Upper lobe of right lung (tissue), 1 donor: Measurements from ENCODE around the gene TIMM44. TPM values are rescaled to one million over a fixed set of nuclear protein-coding genes. Genes with fewer than 3 reads are reported as not detected.
A peak's percentile ranks its signal among the peaks of the same experiment; 100 is the strongest.
"Not testable (repeated sequence)": the region's sequence is repeated elsewhere in the genome, so short reads cannot be mapped to it uniquely, and the experiment has no call there.

Experiments
- ATAC-seq: fragments of 200-7000 bp; cut with Tn5 transposase; one replicate; pipeline ENCODE4 v1.9.1; 2020; ENCODE audit warnings: mild to moderate bottlenecking, moderate library complexity
- DNase-seq: peaks from one replicate; pipeline ENCODE4 v3.0.0-alpha.2; 2020
- H3K27ac ChIP-seq: fragments of 200-600 bp; one replicate; pipeline ENCODE4 v1.8.0; 2022
- H3K27me3 ChIP-seq: fragments of 200-600 bp; one replicate; pipeline ENCODE4 v1.8.0; 2022; ENCODE audit warnings: mild to moderate bottlenecking
- H3K36me3 ChIP-seq: fragments of 200-600 bp; one replicate; pipeline ENCODE4 v1.8.0; 2022
- H3K4me1 ChIP-seq: fragments of 200-600 bp; one replicate; pipeline ENCODE4 v1.8.0; 2022
- H3K4me3 ChIP-seq: fragments of 200-600 bp; one replicate; pipeline ENCODE4 v1.8.0; 2022; ENCODE audit warnings: mild to moderate bottlenecking
- H3K9me3 ChIP-seq: fragments of 200-600 bp; one replicate; pipeline ENCODE4 v1.8.0; 2022
- intact Hi-C: fragments of 100-400 bp; cut with DNase I; formaldehyde crosslinking; loops from one replicate; pipeline ENCODE4 v1.11.0; 2022
- total RNA-seq: library from RNA; stranded (reverse); fragmentation: NEBNext Ultra II Directional; extraction: Animal tissue kit (Norgen Biotek cat#: 25700); gene quantifications from one replicate; pipeline ENCODE4 v1.2.1, GENCODE V29; 2021
- TF ChIP-seq, protein P1 (sequence below): fragments of 200-600 bp; IDR thresholded peaks from one replicate; pipeline ENCODE4 v1.8.0; 2022; ENCODE audit warnings: antibody characterized with exemption
- donor health status: DM: no; HTN: yes; CAD: no; lungs with severe emphysema.

The TIMM44 gene
- total RNA-seq, 1 donor from 2014 or later = 49.8 TPM

- intact Hi-C loops = no loop called here
- no peak for ATAC-seq
- Histone ChIP-seq H3K4me3 (no peak overlapping the region), H3K36me3 (peaks cover 72% of the 10 kb centered on the region), H3K9me3 (no peaks in the 10 kb centered on the region), H3K4me1 (no peaks in the 10 kb centered on the region), H3K27ac (no peak overlapping the region), H3K27me3 (no peaks in the 10 kb centered on the region)
- DNase-seq = no peak
- TF ChIP-seq, protein P1, sequence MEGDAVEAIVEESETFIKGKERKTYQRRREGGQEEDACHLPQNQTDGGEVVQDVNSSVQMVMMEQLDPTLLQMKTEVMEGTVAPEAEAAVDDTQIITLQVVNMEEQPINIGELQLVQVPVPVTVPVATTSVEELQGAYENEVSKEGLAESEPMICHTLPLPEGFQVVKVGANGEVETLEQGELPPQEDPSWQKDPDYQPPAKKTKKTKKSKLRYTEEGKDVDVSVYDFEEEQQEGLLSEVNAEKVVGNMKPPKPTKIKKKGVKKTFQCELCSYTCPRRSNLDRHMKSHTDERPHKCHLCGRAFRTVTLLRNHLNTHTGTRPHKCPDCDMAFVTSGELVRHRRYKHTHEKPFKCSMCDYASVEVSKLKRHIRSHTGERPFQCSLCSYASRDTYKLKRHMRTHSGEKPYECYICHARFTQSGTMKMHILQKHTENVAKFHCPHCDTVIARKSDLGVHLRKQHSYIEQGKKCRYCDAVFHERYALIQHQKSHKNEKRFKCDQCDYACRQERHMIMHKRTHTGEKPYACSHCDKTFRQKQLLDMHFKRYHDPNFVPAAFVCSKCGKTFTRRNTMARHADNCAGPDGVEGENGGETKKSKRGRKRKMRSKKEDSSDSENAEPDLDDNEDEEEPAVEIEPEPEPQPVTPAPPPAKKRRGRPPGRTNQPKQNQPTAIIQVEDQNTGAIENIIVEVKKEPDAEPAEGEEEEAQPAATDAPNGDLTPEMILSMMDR = no peak
These were observed 11.1 kb downstream of the TIMM44 start for GRCh38 chr19:7932276-7932929.

DNA sequence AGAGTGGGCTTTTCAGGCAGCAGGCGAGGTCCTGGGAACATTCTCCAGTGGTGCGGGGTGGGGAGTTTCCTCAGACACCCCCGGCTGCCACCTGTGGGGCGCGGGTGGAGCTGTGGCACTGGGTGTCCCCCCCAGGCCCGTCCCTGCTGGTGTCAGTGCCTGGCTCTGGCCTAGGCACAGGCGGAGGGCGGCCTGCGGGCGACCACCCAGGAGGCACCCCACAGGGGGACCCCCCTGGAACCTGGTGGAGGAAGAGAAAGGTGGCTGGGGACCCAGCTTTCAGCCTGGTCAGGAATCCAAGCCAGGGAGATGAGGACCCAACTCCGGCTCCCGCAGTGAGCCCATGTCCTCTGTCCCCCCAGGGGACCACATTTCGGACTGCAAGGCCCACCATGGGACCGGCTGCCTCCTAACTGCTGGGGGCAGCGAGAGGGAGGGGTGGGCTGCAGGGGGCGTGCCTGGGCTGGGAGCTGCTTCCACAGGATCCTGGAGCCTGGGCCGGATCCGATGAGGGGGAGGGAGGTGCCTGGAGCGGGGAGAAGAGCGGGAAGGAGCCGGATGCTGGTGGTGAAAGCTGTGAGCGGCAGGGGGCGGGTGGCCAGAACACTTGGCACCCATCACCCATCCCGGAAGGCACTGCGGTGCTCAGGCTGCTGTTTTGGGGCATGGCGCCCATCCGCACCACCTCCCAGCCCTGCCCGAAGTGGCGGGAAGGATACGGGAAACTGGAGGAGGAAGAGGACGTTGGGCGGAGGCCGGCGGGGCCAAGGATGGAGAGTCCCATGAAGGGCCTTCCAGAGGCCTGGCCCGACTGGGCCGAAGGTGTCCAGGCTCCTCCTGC is 12.0 kb downstream of the TIMM44 start:
- ATAC-seq (no peak), DNase-seq (no peak)
- no peaks in the 10 kb centered on the region for H3K27me3 ChIP-seq
- TF ChIP-seq, protein P1 = no peak
- intact Hi-C loops = no loop called here
- no peak overlapping the region for H3K4me3 ChIP-seq
- peak overlapping the region; percentile 51 for H3K27ac ChIP-seq
- H3K36me3 ChIP-seq = peaks cover 63% of the 10 kb centered on the region
- H3K9me3 ChIP-seq = no peaks in the 10 kb centered on the region
- peaks cover 4% of the 10 kb centered on the region for H3K4me1 ChIP-seq

- Histone ChIP-seq H3K4me1 (peaks cover 8% of the 10 kb centered on the region), H3K9me3 (no peaks in the 10 kb centered on the region), H3K4me3 (no peak overlapping the region), H3K36me3 (peaks cover 56% of the 10 kb centered on the region), H3K27me3 (no peaks in the 10 kb centered on the region), H3K27ac (peak overlapping the region; percentile 51)
- intact Hi-C loops = no loop called here
- DNase-seq (no peak), ATAC-seq (no peak)
- TF ChIP-seq, protein P1 = no peak
These were observed 12.7 kb downstream of the TIMM44 start for GRCh38 chr19:7930765-7931164.

DNA sequence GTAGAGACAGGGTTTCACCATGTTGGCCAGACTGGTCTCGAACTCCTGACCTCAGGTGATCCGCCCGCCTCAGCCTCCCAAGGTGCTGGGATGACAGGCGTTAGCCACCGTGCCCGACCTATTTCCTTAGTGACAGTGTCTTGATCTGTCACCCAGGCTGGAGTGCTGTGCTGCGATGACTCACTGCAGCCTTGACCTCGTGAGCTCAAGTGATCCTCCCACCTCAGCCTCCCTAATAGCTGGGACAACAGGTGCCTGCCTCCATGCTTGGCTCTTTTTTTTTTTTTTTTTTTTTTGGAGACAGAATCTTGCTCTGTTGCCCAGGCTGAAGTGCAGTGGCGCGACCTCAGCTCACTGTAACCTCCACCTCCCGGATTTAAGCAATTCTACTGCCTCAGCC is 13.4 kb downstream of the TIMM44 start:
- H3K27ac ChIP-seq, H3K9me3 ChIP-seq, ATAC-seq, DNase-seq, intact Hi-C loops, H3K27me3 ChIP-seq, H3K4me3 ChIP-seq: not testable (repeated sequence)
- H3K4me1 ChIP-seq = peaks cover 11% of the 10 kb centered on the region
- peaks cover 49% of the 10 kb centered on the region for H3K36me3 ChIP-seq

DNA sequence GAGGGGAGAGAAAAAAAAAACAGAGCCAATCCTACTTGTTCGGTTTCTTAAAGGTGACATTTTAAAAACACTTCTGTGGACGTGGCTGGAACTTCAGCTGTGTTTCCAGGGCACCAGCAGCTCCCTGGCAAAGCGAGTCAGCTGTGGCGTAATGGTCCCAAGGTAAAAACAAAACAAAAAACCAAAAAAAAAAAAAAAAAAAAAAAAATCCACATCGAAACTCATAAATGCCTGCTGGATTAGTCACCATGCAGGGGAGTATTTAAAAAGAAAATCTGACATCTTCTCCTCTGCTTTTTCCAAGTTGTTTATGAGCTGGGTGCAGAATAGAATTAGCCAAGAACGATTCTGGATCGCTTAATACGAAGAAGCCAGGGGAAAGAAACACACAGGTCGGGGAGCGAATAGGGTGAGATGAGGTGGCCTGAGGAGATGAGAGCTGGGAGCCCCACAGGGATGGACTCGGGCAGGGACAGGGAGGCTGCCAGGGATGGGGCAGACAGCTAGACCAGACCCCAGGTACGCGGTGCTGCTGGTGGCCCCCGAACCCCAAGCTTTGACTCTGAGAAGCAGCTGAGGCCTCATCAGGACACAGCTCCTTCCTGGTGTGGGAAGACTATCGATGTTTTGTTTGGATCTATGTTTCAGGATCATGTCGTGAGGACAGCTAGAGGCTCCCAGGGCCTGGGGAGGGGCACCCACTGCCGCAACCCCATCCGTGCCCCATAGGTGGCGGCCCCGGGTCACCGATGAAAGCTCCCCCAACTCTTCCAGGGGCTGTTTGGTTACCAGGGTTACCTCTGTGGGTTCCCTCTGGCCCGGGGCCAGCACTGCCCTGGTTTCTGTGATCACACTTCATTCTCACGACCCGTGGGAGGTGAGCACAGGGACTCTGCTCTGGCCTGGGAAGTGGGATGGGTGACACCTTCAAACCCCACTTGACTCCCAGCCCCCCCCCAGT is 14.4 kb downstream of the TIMM44 start:
- H3K27me3 ChIP-seq = no peaks in the 10 kb centered on the region
- H3K36me3 ChIP-seq = peaks cover 39% of the 10 kb centered on the region
- H3K27ac ChIP-seq = peak overlapping the region; percentile 24
- no peaks in the 10 kb centered on the region for H3K9me3 ChIP-seq
- intact Hi-C loops = no loop called here
- TF ChIP-seq, protein P1 = peak; percentile 33
- DNase-seq (no peak), ATAC-seq (no peak)
- no peak overlapping the region for H3K4me3 ChIP-seq
- H3K4me1 ChIP-seq = peaks cover 16% of the 10 kb centered on the region
